Keratinocyte (primary cell): ENCODE results near the gene MVP.

ENCODE experiments used
- EZH2 ChIP-seq: IDR thresholded peaks from one replicate; pipeline ENCODE4 v1.6.1; 2012; ENCODE audit warnings: inconsistent platforms, mild to moderate bottlenecking, low read length, moderate library complexity
- TF ChIP-seq, protein P1 (sequence below), 3 experiments: IDR thresholded peaks in 1 of 3; conservative IDR thresholded peaks in 1 of 3; optimal IDR thresholded peaks in 1 of 3; 2 replicates in 2 of 3; 3 replicates in 1 of 3; pipeline versions ENCODE3 to v1.5.1; 2011; ENCODE audit warnings: low read length in 3 of 3, mild to moderate bottlenecking in 3 of 3, moderate library complexity in 2 of 3, control low read depth in 1 of 3, inconsistent platforms in 1 of 3; ENCODE audit not compliant: insufficient read depth in 2 of 3; ENCODE audit errors: extremely low read depth in 1 of 3

- TF ChIP-seq, protein P1, sequence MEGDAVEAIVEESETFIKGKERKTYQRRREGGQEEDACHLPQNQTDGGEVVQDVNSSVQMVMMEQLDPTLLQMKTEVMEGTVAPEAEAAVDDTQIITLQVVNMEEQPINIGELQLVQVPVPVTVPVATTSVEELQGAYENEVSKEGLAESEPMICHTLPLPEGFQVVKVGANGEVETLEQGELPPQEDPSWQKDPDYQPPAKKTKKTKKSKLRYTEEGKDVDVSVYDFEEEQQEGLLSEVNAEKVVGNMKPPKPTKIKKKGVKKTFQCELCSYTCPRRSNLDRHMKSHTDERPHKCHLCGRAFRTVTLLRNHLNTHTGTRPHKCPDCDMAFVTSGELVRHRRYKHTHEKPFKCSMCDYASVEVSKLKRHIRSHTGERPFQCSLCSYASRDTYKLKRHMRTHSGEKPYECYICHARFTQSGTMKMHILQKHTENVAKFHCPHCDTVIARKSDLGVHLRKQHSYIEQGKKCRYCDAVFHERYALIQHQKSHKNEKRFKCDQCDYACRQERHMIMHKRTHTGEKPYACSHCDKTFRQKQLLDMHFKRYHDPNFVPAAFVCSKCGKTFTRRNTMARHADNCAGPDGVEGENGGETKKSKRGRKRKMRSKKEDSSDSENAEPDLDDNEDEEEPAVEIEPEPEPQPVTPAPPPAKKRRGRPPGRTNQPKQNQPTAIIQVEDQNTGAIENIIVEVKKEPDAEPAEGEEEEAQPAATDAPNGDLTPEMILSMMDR (optimal IDR thresholded peaks at IDR 0.05 in 1 of 3, IDR thresholded peaks at IDR 0.05 in 1 of 3, conservative IDR thresholded peaks at IDR 0.05 in 1 of 3; ENCODE audit: extremely low read depth in 1 of 3, insufficient read depth in 2 of 3, low read length in 3 of 3): no peak
- TF ChIP-seq EZH2: no peak
Measured at GRCh38 chr16:29821643-29822115, 1.4 kb downstream of the MVP start.
